ENCODE results near the gene FLNA. TPM values are rescaled to one million over a fixed set of nuclear protein-coding genes. Genes with fewer than 3 reads are reported as not detected.

Gene FLNA
- total and polyA plus RNA-seq, 2 of the 13 experiments (the other 11 are each of a cell fraction or from before 2014, with no cell fraction given): 83.4 to 174 TPM

DNA sequence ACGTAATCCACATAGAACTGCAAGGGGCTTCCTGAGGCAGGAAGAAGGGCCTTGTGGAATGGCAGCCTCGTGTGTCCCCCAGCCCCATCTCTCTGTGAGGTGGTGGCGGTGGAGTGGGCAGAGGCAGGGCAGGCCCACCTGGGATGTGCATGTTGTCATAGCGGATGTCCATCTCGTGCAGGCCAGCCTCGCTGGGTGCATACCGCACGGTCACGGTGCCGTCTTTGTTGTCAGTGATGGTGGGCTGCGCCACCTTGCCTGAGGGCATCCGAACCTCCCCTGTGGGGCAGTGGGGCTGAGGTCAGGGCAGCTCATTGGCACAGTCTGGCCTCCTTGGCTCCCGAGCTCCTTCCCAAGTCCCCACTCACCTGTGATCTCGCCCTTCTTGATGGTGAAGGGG, 20.4 kb downstream of the FLNA start:
- no peaks in the 10 kb centered on the region for H3K27me3 ChIP-seq (ENCODE audit: control insufficient read depth in 1 of 2, insufficient read depth in 2 of 2, low read length in 2 of 2)
- TF ChIP-seq ZNF672 (CRISPR knock-in tag; IDR thresholded peaks at IDR 0.05) (no peak), ATF7 (IDR thresholded peaks at IDR 0.05) (no peak), ATF7 (CRISPR knock-in tag; IDR thresholded peaks at IDR 0.05) (no peak), RBM22 (optimal IDR thresholded peaks at IDR 0.05; ENCODE audit: low read length) (peak; percentile 20), NCOA2 (CRISPR knock-in tag; IDR thresholded peaks at IDR 0.05) (no peak), EED (CRISPR knock-in tag; IDR thresholded peaks at IDR 0.05) (no peak)
- TF ChIP-seq, protein P1, sequence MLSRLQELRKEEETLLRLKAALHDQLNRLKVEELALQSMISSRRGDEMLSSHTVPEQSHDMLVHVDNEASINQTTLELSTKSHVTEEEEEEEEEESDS (CRISPR knock-in tag; IDR thresholded peaks at IDR 0.05; ENCODE audit: borderline replicate concordance): no peak
- TF ChIP-seq, protein P2, sequence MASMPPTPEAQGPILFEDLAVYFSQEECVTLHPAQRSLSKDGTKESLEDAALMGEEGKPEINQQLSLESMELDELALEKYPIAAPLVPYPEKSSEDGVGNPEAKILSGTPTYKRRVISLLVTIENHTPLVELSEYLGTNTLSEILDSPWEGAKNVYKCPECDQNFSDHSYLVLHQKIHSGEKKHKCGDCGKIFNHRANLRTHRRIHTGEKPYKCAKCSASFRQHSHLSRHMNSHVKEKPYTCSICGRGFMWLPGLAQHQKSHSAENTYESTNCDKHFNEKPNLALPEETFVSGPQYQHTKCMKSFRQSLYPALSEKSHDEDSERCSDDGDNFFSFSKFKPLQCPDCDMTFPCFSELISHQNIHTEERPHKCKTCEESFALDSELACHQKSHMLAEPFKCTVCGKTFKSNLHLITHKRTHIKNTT (CRISPR knock-in tag; IDR thresholded peaks at IDR 0.05): no peak
- no peaks in the 10 kb centered on the region for H3K79me2 ChIP-seq (ENCODE audit: insufficient read depth, low read length)
- no peak overlapping the region for H2AFZ ChIP-seq (ENCODE audit: low read length)
- no peaks in the 10 kb centered on the region for H3K9me3 ChIP-seq (ENCODE audit: low read length)
- peaks cover 8% of the 10 kb centered on the region for H3K4me1 ChIP-seq (ENCODE audit: insufficient read depth, low read length)
- no TSS peak for BruUV-seq (replicated peaks)
- no peak for DNase-seq (ENCODE audit: low spot score)
- H3K27ac ChIP-seq (ENCODE audit: extremely low read length, insufficient read depth, low read length): no peak overlapping the region
- H4K20me1 ChIP-seq (ENCODE audit: insufficient read depth, low read length): peaks cover 3% of the 10 kb centered on the region; the same call in 1 of the 2 replicates
- in situ Hi-C loops (cut with HindIII; ENCODE audit: extremely low pct_ligation_motif_present, low pct_unique_long_range_greater_than_20kb) (no loop called here), intact Hi-C loops (cut with micrococcal nuclease; ENCODE audit: unreplicated experiment) (no loop called here)
- H3K4me3 ChIP-seq (replicated peaks in 1 of 3; ENCODE audit: insufficient read depth in 1 of 3, low read depth in 2 of 3, low read length in 3 of 3): no peak overlapping the region
- H3K36me3 ChIP-seq (replicated peaks in 1 of 2; ENCODE audit: control insufficient read depth in 1 of 2, insufficient read depth in 2 of 2, low read length in 2 of 2): peaks cover 18 to 48% of the 10 kb centered on the region in 2 experiments; a peak in 4 of 5 replicates
- ChIA-PET POLR2A (interaction anchor here (1.5 kb wide), 1 partner anchor 11 kb away, joined by 4 read pairs; no protein-coding TSS in a partner anchor), CTCF (ENCODE audit: low intra/inter-chr PET ratio, low total read pairs) (no interaction called here)
- H3K4me2 ChIP-seq (ENCODE audit: low read depth, low read length): no peak overlapping the region
- H3K9ac ChIP-seq (ENCODE audit: insufficient read depth, low read depth, low read length): no peak overlapping the region
- FAIRE-seq: no peak
- ATAC-seq: no peak
- no CpG with 5 or more reads among the region's 14 CpGs for WGBS (ENCODE audit: low lambda C conversion rate)

All from HepG2 (cell line).